ENCODE data around the gene S100A2.
"Not testable (repeated sequence)": the region's sequence is repeated elsewhere in the genome, so short reads cannot be mapped to it uniquely, and the experiment has no call there.

- TF ChIP-seq, protein P1, sequence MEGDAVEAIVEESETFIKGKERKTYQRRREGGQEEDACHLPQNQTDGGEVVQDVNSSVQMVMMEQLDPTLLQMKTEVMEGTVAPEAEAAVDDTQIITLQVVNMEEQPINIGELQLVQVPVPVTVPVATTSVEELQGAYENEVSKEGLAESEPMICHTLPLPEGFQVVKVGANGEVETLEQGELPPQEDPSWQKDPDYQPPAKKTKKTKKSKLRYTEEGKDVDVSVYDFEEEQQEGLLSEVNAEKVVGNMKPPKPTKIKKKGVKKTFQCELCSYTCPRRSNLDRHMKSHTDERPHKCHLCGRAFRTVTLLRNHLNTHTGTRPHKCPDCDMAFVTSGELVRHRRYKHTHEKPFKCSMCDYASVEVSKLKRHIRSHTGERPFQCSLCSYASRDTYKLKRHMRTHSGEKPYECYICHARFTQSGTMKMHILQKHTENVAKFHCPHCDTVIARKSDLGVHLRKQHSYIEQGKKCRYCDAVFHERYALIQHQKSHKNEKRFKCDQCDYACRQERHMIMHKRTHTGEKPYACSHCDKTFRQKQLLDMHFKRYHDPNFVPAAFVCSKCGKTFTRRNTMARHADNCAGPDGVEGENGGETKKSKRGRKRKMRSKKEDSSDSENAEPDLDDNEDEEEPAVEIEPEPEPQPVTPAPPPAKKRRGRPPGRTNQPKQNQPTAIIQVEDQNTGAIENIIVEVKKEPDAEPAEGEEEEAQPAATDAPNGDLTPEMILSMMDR (conservative IDR thresholded peaks at IDR 0.05 in 1 of 2, IDR thresholded peaks at IDR 0.05 in 1 of 2; ENCODE audit: extremely low read depth in 1 of 2, insufficient read depth in 1 of 2, low read depth in 1 of 2, low read length in 2 of 2): not testable (repeated sequence)
- not testable (repeated sequence) for TF ChIP-seq EZH2 (IDR thresholded peaks at IDR 0.05; ENCODE audit: borderline replicate concordance, low read length)
Observed at GRCh38 chr1:153522353-153523048, 43.1 kb downstream of the S100A2 start.
